PC-9 (cell line): ENCODE measurements around the gene SNX2. TPM values are rescaled to one million over a fixed set of nuclear protein-coding genes. Genes with fewer than 3 reads are reported as not detected.

Experiments
- Bru-seq: library from RNA; stranded (reverse); fragments of 400-500 nt; gene quantifications from one replicate; lab custom pipeline; 2021; lab: Mats Ljungman, UMichigan
- BruChase-seq, 2 experiments: library from RNA; stranded (reverse); fragments of 400-500 nt; gene quantifications; one replicate each; lab custom pipeline; 2021; lab: Mats Ljungman, UMichigan
- BruUV-seq: library from RNA; stranded (reverse); fragments of 400-500 nt; replicated peaks from 2 replicates; lab custom pipeline; 2021; lab: Mats Ljungman, UMichigan
- CTCF ChIA-PET: fragments of 300-600 bp; sonication (Branson Sonifier 250); formaldehyde crosslinking; loops from one replicate; lab custom pipeline; 2022; ENCODE audit warnings: antibody characterized with exemption; lab: Charles Lee
- POLR2A ChIA-PET: fragments of 300-600 bp; sonication (Branson Sonifier 250); formaldehyde crosslinking; loops from one replicate; lab custom pipeline; 2022; ENCODE audit warnings: antibody characterized with exemption; ENCODE audit not compliant: unreplicated experiment; lab: Charles Lee
- DNase-seq, 2 experiments: peaks; one replicate each; pipeline versions ENCODE4 v3.0.0 to v3.0.0-alpha.2; 2015 to 2022; ENCODE audit warnings: mixed read lengths in 1 of 2
- H2AFZ ChIP-seq: fragments of 200-600 bp; sonication (generic); 2 replicates; pipeline ENCODE4 v1.8.1; 2017; ENCODE audit warnings: antibody characterized with exemption
- H3F3A ChIP-seq: fragments of 200-600 bp; sonication (generic); 2 replicates; pipeline ENCODE4 v1.8.1; 2017; ENCODE audit warnings: antibody characterized with exemption, mild to moderate bottlenecking, low read depth; ENCODE audit not compliant: insufficient read depth
- H3K27ac ChIP-seq: fragments of 200-600 bp; sonication (generic); 2 replicates; pipeline ENCODE4 v1.6.1; 2016; ENCODE audit warnings: mixed run types
- H3K27me3 ChIP-seq: fragments of 200-600 bp; sonication (generic); 2 replicates; pipeline ENCODE4 v1.6.1; 2016; ENCODE audit warnings: low read depth, mixed run types; ENCODE audit not compliant: insufficient read depth
- H3K36me3 ChIP-seq: fragments of 200-600 bp; sonication (generic); 2 replicates; pipeline ENCODE4 v1.6.1; 2016; ENCODE audit warnings: low read depth, mixed run types
- H3K4me1 ChIP-seq: fragments of 200-600 bp; sonication (generic); replicated peaks from 2 replicates; pipeline ENCODE4 v1.6.1; 2016; ENCODE audit warnings: mixed run types; ENCODE audit not compliant: insufficient read depth
- H3K4me2 ChIP-seq: fragments of 200-600 bp; sonication (generic); 2 replicates; pipeline ENCODE4 v1.6.1; 2017; ENCODE audit warnings: mixed run types
- H3K4me3 ChIP-seq: fragments of 200-600 bp; sonication (generic); 2 replicates; pipeline ENCODE4 v1.6.1; 2016; ENCODE audit warnings: mixed run types
- H3K79me2 ChIP-seq: fragments of 200-600 bp; sonication (generic); 2 replicates; pipeline ENCODE4 v1.6.1; 2017; ENCODE audit warnings: low read depth, mixed run types
- H3K9me2 ChIP-seq: fragments of 200-600 bp; sonication (generic); 2 replicates; pipeline ENCODE4 v1.8.1; 2017; ENCODE audit warnings: mild to moderate bottlenecking; ENCODE audit not compliant: insufficient read depth
- H3K9me3 ChIP-seq: fragments of 200-600 bp; sonication (generic); 2 replicates; pipeline ENCODE4 v1.8.1; 2016; ENCODE audit warnings: low read depth; ENCODE audit not compliant: insufficient read depth
- H4K20me1 ChIP-seq: fragments of 200-600 bp; sonication (generic); 2 replicates; pipeline ENCODE4 v1.8.1; 2017; ENCODE audit not compliant: insufficient read depth
- EZH2 ChIP-seq: fragments of 200-600 bp; sonication (generic); IDR thresholded peaks from 2 replicates; pipeline ENCODE4 v1.8.0; 2017; ENCODE audit warnings: antibody characterized with exemption, low read depth
- intact Hi-C: fragments of 100-400 bp; cut with micrococcal nuclease; formaldehyde crosslinking; loops from one replicate; pipeline ENCODE4 v1.10.0; 2022; ENCODE audit not compliant: unreplicated experiment
- long read RNA-seq: library from polyadenylated mRNA; stranded (forward); transcript quantifications from one replicate; pipeline ENCODE4 v2.0.0, GENCODE V29; 2022
- total RNA-seq: library from RNA; stranded (reverse); gene quantifications from 2 replicates; pipeline ENCODE4 v1.2.3, GENCODE V29; 2021
- TF ChIP-seq, protein P1 (sequence below): fragments of 200-600 bp; sonication (generic); conservative IDR thresholded peaks from 2 replicates; pipeline ENCODE4 v1.6.1; 2017; ENCODE audit warnings: mixed run types, antibody characterized with exemption, mild to moderate bottlenecking, moderate library complexity

SNX2 gene, protein sequence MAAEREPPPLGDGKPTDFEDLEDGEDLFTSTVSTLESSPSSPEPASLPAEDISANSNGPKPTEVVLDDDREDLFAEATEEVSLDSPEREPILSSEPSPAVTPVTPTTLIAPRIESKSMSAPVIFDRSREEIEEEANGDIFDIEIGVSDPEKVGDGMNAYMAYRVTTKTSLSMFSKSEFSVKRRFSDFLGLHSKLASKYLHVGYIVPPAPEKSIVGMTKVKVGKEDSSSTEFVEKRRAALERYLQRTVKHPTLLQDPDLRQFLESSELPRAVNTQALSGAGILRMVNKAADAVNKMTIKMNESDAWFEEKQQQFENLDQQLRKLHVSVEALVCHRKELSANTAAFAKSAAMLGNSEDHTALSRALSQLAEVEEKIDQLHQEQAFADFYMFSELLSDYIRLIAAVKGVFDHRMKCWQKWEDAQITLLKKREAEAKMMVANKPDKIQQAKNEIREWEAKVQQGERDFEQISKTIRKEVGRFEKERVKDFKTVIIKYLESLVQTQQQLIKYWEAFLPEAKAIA
- 36.7 and 42.4 TPM in 2 replicates for total RNA-seq
- Bru-seq, nascent RNA, result percentile 75 among the genes with signal in this experiment
- BruChase-seq, experiment 1, labeled RNA remaining after a 2-hour chase, result percentile 69 among the genes with signal in this experiment
- BruChase-seq, experiment 2, labeled RNA remaining after a 6-hour chase, result percentile 65 among the genes with signal in this experiment
- long read RNA-seq, transcript SNX2-201 (15 exons, 2,128 nt), result major isoform, 118 of 136 reads
- long read RNA-seq, partial matches to known transcripts, result 5 of 136 reads
- long read RNA-seq, other reads (novel, unspliced or antisense), result 13 of 136 reads

DNA sequence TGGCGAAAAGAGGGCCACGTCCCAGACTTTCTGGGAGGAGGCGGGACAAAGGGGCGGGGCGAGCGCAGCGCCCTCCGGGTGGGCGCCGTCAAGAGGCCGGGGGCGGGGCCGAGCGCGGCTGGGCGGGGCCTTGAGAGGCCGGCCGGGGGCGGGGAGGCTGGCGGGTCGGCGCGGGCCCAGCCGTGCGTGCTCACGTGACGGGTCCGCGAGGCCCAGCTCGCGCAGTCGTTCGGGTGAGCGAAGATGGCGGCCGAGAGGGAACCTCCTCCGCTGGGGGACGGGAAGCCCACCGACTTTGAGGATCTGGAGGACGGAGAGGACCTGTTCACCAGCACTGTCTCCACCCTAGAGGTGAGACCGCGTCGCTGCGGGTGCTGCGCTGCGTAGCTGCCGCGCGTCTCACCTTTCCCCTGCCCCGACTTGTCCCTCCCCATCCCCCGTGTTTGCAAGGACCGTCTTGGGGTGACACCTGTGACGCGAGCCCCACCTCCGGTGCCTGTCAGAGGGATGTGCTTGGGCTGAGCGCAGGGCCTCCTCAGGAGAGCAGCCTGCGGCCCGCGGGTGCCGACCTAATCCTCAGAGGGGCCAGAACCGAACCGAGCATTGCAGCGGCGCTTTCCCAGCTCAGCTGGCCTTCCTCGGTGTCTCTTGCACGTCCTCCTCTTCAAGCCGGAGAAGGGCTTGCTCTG is at the start of gene SNX2:
TSS of gene SNX2 (plus strand) at position 220 of the 689 bp plus-strand sequence. CDS start at position 244, 24 bp downstream.
- Histone ChIP-seq H3F3A (peaks cover 4% of the 10 kb centered on the region; the same call in 1 of the 2 replicates), H2AFZ (peak within 1 kb of the TSS; percentile 87), H3K27me3 (no peaks in the 10 kb centered on the region), H3K9me3 (no peaks in the 10 kb centered on the region), H3K4me1 (peaks cover 19% of the 10 kb centered on the region), H4K20me1 (peaks cover 8% of the 10 kb centered on the region; the same call in 1 of the 2 replicates), H3K79me2 (peaks cover 35% of the 10 kb centered on the region), H3K27ac (no peak within 1 kb of the TSS), H3K9me2 (no peaks in the 10 kb centered on the region), H3K4me2 (peak within 1 kb of the TSS; percentile 95), H3K4me3 (peak within 1 kb of the TSS; percentile 87), H3K36me3 (no peaks in the 10 kb centered on the region)
- TF ChIP-seq EZH2, result no peak
- TF ChIP-seq, protein P1, sequence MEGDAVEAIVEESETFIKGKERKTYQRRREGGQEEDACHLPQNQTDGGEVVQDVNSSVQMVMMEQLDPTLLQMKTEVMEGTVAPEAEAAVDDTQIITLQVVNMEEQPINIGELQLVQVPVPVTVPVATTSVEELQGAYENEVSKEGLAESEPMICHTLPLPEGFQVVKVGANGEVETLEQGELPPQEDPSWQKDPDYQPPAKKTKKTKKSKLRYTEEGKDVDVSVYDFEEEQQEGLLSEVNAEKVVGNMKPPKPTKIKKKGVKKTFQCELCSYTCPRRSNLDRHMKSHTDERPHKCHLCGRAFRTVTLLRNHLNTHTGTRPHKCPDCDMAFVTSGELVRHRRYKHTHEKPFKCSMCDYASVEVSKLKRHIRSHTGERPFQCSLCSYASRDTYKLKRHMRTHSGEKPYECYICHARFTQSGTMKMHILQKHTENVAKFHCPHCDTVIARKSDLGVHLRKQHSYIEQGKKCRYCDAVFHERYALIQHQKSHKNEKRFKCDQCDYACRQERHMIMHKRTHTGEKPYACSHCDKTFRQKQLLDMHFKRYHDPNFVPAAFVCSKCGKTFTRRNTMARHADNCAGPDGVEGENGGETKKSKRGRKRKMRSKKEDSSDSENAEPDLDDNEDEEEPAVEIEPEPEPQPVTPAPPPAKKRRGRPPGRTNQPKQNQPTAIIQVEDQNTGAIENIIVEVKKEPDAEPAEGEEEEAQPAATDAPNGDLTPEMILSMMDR, result no peak; the same call in 1 of the 2 replicates
- intact Hi-C loops, result loop anchor here (1.0 to 10.0 kb wide), 5 partner anchors 24 to 262 kb away; partner anchors contain the start of genes PPIC and SNX24
- DNase-seq, result peak; percentile 65 to 88
- BruUV-seq, result no TSS peak
- ChIA-PET CTCF (no interaction called here), POLR2A (no interaction called here)

DNA sequence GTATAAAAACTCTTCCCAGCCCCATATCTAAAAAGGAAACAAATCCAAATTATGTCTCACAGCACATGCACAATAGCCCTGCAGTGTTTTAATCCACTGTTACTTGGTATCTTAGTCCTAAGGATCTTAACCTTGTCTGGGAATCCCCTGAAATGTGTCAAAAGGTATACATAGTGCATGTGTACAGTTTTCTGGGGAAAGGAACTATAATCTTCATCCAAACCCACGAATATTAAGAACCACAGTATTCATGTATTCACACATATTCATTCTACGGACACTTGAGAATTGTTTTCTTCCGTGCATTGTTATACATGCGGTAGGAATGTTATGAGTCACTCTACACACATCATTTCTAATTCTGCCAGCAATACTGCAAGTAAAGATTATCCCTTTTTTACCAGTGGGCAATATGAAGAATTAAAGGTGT is 47.8 kb upstream of the SNX2 start:
- intact Hi-C loops, result no loop called here
- H3K4me3 ChIP-seq, result no peak overlapping the region
- POLR2A ChIA-PET, result interaction anchor here (0.7 kb wide), 1 partner anchor 45 kb away, joined by 4 read pairs; no protein-coding TSS in a partner anchor

More for the DNA sequence above, 47.8 kb upstream of the SNX2 start:
- Histone ChIP-seq H3K27me3 (no peaks in the 10 kb centered on the region), H2AFZ (no peak overlapping the region), H3K4me2 (peak overlapping the region; percentile 38), H3K4me1 (peaks cover 6% of the 10 kb centered on the region; the same call in 1 of the 2 replicates), H3K9me3 (no peaks in the 10 kb centered on the region), H3K36me3 (no peaks in the 10 kb centered on the region), H3K27ac (no peak overlapping the region), H4K20me1 (no peaks in the 10 kb centered on the region), H3K79me2 (no peaks in the 10 kb centered on the region), H3F3A (no peaks in the 10 kb centered on the region), H3K9me2 (no peaks in the 10 kb centered on the region)
- DNase-seq, result peak in 1 of 2 experiments; percentile 76
- no TSS peak for BruUV-seq
- CTCF ChIA-PET, result no interaction called here
- TF ChIP-seq, protein P1, result no peak
- no peak for TF ChIP-seq EZH2
